HepG2 (cell line): ENCODE results near the gene TUBG2.

ENCODE experiments used
- ADNP ChIP-seq: sonication (generic); formaldehyde crosslinking; IDR thresholded peaks from 2 replicates; pipeline ENCODE4 v1.4.0; 2020; ENCODE audit warnings: missing genetic modification reagents
- CTCF ChIP-seq: sonication (generic); formaldehyde crosslinking; IDR thresholded peaks from 2 replicates; pipeline ENCODE4 v1.5.0; 2020; ENCODE audit warnings: mild to moderate bottlenecking, missing genetic modification reagents, moderate library complexity
- GTF2F1 ChIP-seq: fragments of 150-350 bp; IDR thresholded peaks from 2 replicates; pipeline ENCODE4 v1.6.1; 2014; ENCODE audit warnings: low read length
- IRF2 ChIP-seq: IDR thresholded peaks from 2 replicates; pipeline ENCODE4 v1.6.1; 2018; ENCODE audit warnings: missing genetic modification reagents, missing compliant biosample characterization
- KDM4B ChIP-seq: sonication (generic); formaldehyde crosslinking; IDR thresholded peaks from 2 replicates; pipeline ENCODE4 v1.4.0; 2020; ENCODE audit warnings: missing genetic modification reagents
- MIXL1 ChIP-seq: IDR thresholded peaks from 2 replicates; pipeline ENCODE4 v1.6.1; 2016
- POGZ ChIP-seq: sonication (generic); formaldehyde crosslinking; IDR thresholded peaks from 2 replicates; pipeline ENCODE4 v1.4.0; 2020; ENCODE audit warnings: mild to moderate bottlenecking, missing genetic modification reagents
- RBM39 ChIP-seq: fragments of 200-400 bp; formaldehyde crosslinking; IDR thresholded peaks from one replicate; pipeline ENCODE4 v1.6.1; 2018; ENCODE audit warnings: antibody characterized with exemption, mild to moderate bottlenecking, low read depth, low read length; ENCODE audit not compliant: poor library complexity, severe bottlenecking
- U2AF1 ChIP-seq: fragments of 200-400 bp; formaldehyde crosslinking; optimal IDR thresholded peaks from 2 replicates; pipeline ENCODE3; 2017; ENCODE audit warnings: mild to moderate bottlenecking, low read depth, low read length
- ZBTB34 ChIP-seq: sonication (generic); formaldehyde crosslinking; IDR thresholded peaks from 2 replicates; pipeline ENCODE4 v1.8.0; 2022; ENCODE audit warnings: mild to moderate bottlenecking, missing genetic modification reagents
- ZBTB8A ChIP-seq: sonication (generic); formaldehyde crosslinking; IDR thresholded peaks from 2 replicates; pipeline ENCODE4 v1.4.0; 2020; ENCODE audit warnings: mild to moderate bottlenecking, low read depth, missing genetic modification reagents, borderline replicate concordance
- ZNF782 ChIP-seq: sonication (generic); formaldehyde crosslinking; IDR thresholded peaks from 2 replicates; pipeline ENCODE4 v1.4.0; 2020; ENCODE audit warnings: missing genetic modification reagents, mild to moderate bottlenecking, borderline replicate concordance
- ZZZ3 ChIP-seq: sonication (generic); formaldehyde crosslinking; IDR thresholded peaks from 2 replicates; pipeline ENCODE4 v1.4.0; 2020; ENCODE audit warnings: missing genetic modification reagents, mild to moderate bottlenecking, borderline replicate concordance

GRCh38 chr17:42673885-42674754 is 15.0 kb downstream of the TUBG2 start:
- TF ChIP-seq MIXL1 (CRISPR knock-in tag) (no peak), ADNP (CRISPR knock-in tag) (no peak), ZBTB8A (CRISPR knock-in tag) (no peak), ZZZ3 (CRISPR knock-in tag) (no peak), U2AF1 (no peak), POGZ (CRISPR knock-in tag) (no peak), GTF2F1 (no peak), CTCF (peak; percentile 50), ZBTB34 (CRISPR knock-in tag) (no peak), ZNF782 (CRISPR knock-in tag) (no peak), RBM39 (no peak), KDM4B (CRISPR knock-in tag) (no peak), IRF2 (CRISPR knock-in tag) (no peak)
